Colonic mucosa (tissue), 4 donors: ENCODE measurements around the gene CPNE2. TPM values are rescaled to one million over a fixed set of nuclear protein-coding genes. Genes with fewer than 3 reads are reported as not detected.

Experiments used
- DNase-seq: peaks from one replicate; pipeline ENCODE4 v3.0.0-alpha.2; 2020
- H3K27ac ChIP-seq: fragments of 200-600 bp; one replicate; pipeline ENCODE4 v1.8.0; 2021
- H3K27me3 ChIP-seq: fragments of 200-600 bp; one replicate; pipeline ENCODE4 v1.8.0; 2021
- H3K36me3 ChIP-seq: fragments of 200-600 bp; one replicate; pipeline ENCODE4 v1.8.0; 2021
- H3K4me1 ChIP-seq: fragments of 200-600 bp; one replicate; pipeline ENCODE4 v1.8.0; 2021; ENCODE audit warnings: mild to moderate bottlenecking
- H3K4me3 ChIP-seq: fragments of 200-600 bp; one replicate; pipeline ENCODE4 v1.8.0; 2021
- H3K9ac ChIP-seq, 2 donors: one replicate each; pipeline ENCODE4 v1.7.0; 2013; ENCODE audit warnings: control low read depth in 2 of 2, low read depth in 2 of 2, low read length in 2 of 2
- H3K9me3 ChIP-seq: fragments of 200-600 bp; one replicate; pipeline ENCODE4 v1.8.0; 2021
- intact Hi-C: fragments of 100-400 bp; cut with DNase I; formaldehyde crosslinking; loops from one replicate; pipeline ENCODE4 v1.14.1; 2022
- total RNA-seq, 2 donors: library from RNA; stranded (reverse); fragmentation: NEBNext Ultra II Directional in 1 of 2; extraction: Animal tissue kit (Norgen Biotek cat#: 25700) in 1 of 2; gene quantifications; one replicate each; pipeline ENCODE4 v1.2.1, GENCODE V29; 2021
- TF ChIP-seq, protein P1 (sequence below): fragments of 200-600 bp; IDR thresholded peaks from one replicate; pipeline ENCODE4 v1.8.0; 2022; ENCODE audit warnings: antibody characterized with exemption, mild to moderate bottlenecking
- donor health status: healthy.
- donor health status: DM: no; HTN: no; CAD: no.
- donor health status: DM: no; HTN: no; CAD: no.

Gene CPNE2
- total RNA-seq, 2 donors from 2014 or later: 38.6 to 53.3 TPM

GRCh38 chr16:57123974-57124674, 31.7 kb downstream of the CPNE2 start:
- no peaks in the 10 kb centered on the region for H3K9me3 ChIP-seq
- intact Hi-C loops: no loop called here
- no peaks in the 10 kb centered on the region for H3K4me1 ChIP-seq
- H3K27ac ChIP-seq: no peak overlapping the region
- DNase-seq: no peak
- no peak overlapping the region for H3K9ac ChIP-seq
- H3K27me3 ChIP-seq: no peaks in the 10 kb centered on the region
- H3K36me3 ChIP-seq: no peaks in the 10 kb centered on the region
- no peak overlapping the region for H3K4me3 ChIP-seq
- TF ChIP-seq, protein P1, sequence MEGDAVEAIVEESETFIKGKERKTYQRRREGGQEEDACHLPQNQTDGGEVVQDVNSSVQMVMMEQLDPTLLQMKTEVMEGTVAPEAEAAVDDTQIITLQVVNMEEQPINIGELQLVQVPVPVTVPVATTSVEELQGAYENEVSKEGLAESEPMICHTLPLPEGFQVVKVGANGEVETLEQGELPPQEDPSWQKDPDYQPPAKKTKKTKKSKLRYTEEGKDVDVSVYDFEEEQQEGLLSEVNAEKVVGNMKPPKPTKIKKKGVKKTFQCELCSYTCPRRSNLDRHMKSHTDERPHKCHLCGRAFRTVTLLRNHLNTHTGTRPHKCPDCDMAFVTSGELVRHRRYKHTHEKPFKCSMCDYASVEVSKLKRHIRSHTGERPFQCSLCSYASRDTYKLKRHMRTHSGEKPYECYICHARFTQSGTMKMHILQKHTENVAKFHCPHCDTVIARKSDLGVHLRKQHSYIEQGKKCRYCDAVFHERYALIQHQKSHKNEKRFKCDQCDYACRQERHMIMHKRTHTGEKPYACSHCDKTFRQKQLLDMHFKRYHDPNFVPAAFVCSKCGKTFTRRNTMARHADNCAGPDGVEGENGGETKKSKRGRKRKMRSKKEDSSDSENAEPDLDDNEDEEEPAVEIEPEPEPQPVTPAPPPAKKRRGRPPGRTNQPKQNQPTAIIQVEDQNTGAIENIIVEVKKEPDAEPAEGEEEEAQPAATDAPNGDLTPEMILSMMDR: no peak

DNA sequence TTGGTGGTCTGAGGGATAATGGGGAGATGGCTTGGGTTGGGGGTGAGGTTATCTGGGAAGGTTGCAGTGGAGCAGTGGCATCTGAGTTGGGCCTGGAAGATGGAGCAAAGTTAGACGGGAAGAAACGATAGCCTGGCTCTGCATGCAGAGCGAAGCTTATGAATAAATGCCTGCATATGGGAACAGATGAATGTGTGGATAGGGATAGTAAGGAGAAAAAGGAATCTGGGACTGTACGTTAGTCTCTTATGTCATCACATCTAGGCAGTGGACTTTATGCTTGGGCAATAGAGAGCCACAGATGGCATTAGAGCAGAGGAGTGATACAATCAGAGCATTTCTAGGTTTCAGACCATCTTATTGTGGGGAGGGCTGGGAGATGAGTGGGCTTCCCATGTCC, 33.0 kb downstream of the CPNE2 start:
- DNase-seq: no peak
- TF ChIP-seq, protein P1: no peak
- H3K9ac ChIP-seq: no peak overlapping the region

GRCh38 chr16:57125969-57126368, 33.6 kb downstream of the CPNE2 start:
- no peak for DNase-seq
- no peaks in the 10 kb centered on the region for H3K4me1 ChIP-seq
- H3K9me3 ChIP-seq: no peaks in the 10 kb centered on the region
- H3K9ac ChIP-seq: no peak overlapping the region
- TF ChIP-seq, protein P1: no peak
- intact Hi-C loops: loop anchor here (2.0 kb wide), 1 partner anchor 27 kb away; no protein-coding TSS in a partner anchor
- H3K36me3 ChIP-seq: no peaks in the 10 kb centered on the region
- H3K4me3 ChIP-seq: no peak overlapping the region
- no peak overlapping the region for H3K27ac ChIP-seq
- H3K27me3 ChIP-seq: no peaks in the 10 kb centered on the region

More for the DNA sequence above, 33.0 kb downstream of the CPNE2 start:
- H3K4me1 ChIP-seq: no peaks in the 10 kb centered on the region
- H3K9me3 ChIP-seq: no peaks in the 10 kb centered on the region
- intact Hi-C loops: no loop called here
- no peaks in the 10 kb centered on the region for H3K27me3 ChIP-seq
- H3K4me3 ChIP-seq: no peak overlapping the region
- no peak overlapping the region for H3K27ac ChIP-seq
- H3K36me3 ChIP-seq: no peaks in the 10 kb centered on the region

DNA sequence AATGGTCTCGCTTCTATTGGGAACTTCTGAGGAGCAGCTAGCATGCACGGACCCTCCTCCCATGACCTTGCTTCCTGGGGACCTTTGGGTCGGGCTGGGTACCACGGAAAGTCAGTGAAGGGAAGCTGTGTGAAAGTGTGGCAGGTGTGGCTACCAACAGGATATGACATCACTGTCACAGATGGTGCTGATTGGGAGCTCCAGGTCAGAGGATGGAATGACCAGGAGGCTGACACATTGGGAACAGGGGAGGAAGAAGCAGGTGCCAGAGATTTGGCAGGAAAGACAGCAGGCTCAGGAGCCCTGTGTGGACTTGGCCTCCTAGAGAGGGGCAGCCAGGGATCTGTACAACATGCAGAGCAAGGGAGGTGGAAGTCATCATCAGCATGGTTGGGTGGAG, 34.0 kb downstream of the CPNE2 start:
- Histone ChIP-seq H3K9ac (no peak overlapping the region), H3K9me3 (no peaks in the 10 kb centered on the region), H3K27ac (no peak overlapping the region), H3K4me3 (no peak overlapping the region), H3K4me1 (peaks cover 3% of the 10 kb centered on the region), H3K36me3 (no peaks in the 10 kb centered on the region), H3K27me3 (no peaks in the 10 kb centered on the region)
- TF ChIP-seq, protein P1: no peak
- intact Hi-C loops: loop anchor here (2.0 kb wide), 1 partner anchor 28 kb away; no protein-coding TSS in a partner anchor
- DNase-seq: no peak

DNA sequence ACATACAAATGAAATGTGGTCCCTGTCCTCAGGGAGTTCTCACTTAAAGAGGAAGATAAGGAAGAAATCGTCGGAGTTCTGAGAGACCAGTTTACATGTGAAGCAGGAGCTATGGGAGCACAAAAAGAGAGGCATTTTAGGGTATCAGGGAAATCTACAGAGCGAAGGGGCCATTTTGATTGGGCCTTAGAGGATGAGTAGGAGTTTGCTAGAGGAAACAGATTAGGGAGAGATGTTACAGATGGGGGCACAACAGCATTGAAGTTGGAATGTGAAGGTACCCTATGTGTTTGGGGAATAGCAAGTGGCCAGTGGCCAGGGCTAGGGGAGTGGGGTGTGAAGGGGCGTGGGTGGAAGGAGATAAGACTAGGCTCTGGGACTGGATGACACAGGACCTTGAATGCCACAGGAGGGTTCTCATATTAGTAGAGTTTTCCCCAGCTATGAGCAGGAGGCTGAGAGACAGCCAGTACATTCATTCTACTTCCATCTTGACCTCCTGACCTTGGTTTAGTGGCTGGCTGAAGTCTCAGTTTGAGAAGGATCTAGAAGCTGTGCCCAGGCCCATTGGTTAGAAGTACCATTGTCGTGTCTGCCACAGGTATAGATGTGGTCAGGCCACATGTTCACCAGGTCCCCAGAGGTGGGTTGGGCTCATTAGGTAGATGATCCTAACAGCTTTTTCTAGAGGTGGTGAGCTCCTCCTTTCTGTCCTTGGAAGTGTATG, 34.8 kb downstream of the CPNE2 start:
- Histone ChIP-seq H3K36me3 (no peaks in the 10 kb centered on the region), H3K27ac (no peak overlapping the region), H3K27me3 (no peaks in the 10 kb centered on the region), H3K4me1 (peaks cover 11% of the 10 kb centered on the region), H3K4me3 (no peak overlapping the region), H3K9ac (no peak overlapping the region), H3K9me3 (no peaks in the 10 kb centered on the region)
- DNase-seq: no peak
- TF ChIP-seq, protein P1: no peak
- intact Hi-C loops: loop anchor here (2.0 kb wide), 1 partner anchor 28 kb away; no protein-coding TSS in a partner anchor
